HG02884 (cell line): ENCODE results near the gene RAB12.
"Not testable (repeated sequence)": the region's sequence is repeated elsewhere in the genome, so short reads cannot be mapped to it uniquely, and the experiment has no call there.

Experiments used
- ATAC-seq: cut with Tn5 transposase; IDR thresholded peaks from one replicate; pipeline ENCODE4 v1.9.1; 2021; ENCODE audit warnings: mild to moderate bottlenecking, moderate library complexity; ENCODE audit not compliant: unreplicated experiment

RAB12 gene

GRCh38 chr18:8643326-8643878 is 34.2 kb downstream of the RAB12 start:
- no peak for ATAC-seq

DNA sequence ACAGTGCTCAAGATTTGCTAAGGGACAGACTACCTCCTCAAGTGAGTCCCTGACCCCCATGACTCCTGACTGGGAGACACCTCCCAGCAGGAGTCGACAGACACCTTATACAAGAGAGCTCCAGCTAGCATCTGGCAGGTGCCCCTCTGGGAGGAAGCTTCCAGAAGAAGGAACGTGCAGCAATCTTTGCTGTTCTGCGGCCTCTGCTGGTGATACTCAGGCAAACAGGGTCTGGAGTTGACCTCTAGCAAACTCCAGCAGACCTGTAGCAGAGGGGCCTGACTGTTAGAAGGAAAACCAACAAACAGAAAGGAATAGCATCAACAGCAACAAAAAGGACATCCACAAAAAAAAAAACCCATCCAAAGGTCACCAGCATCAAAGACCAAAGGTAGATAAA is 38.1 kb downstream of the RAB12 start:
- not testable (repeated sequence) for ATAC-seq

DNA sequence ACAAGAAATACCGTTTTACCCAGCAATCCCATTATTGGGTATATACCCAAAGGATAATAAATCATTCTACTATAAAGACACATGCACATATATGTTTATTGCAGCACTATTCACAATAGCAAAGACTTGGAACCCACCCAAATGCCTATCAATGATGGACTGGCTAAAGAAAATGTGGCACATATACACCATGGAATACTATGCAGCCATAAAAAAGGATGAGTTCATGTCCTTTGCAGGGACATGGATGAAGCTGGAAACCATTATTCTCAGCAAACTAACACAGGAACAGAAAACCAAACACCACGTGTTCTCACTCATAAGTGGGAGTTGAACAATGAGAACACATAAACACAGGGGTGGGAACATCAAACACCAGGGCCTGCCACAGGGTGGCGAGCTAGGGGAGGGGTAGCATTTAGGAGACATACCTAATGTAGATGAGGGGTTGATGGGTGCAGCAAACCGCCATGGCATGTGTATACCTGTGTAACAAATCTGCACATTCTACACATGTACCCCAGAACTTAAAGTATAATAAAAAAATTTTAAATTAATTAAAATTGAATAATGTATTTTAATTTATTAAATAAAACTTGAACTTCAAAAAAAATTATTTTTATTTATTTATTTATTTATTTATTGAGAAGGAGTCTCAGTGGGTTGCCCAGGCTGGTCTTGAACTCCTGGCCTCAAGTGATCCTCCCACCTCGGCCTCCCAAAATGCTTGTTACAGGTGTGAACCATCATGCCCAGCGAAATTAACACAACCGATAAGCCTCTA is 42.4 kb downstream of the RAB12 start:
- not testable (repeated sequence) for ATAC-seq

GRCh38 chr18:8654503-8655451 is 45.5 kb downstream of the RAB12 start:
- ATAC-seq, result no peak

DNA sequence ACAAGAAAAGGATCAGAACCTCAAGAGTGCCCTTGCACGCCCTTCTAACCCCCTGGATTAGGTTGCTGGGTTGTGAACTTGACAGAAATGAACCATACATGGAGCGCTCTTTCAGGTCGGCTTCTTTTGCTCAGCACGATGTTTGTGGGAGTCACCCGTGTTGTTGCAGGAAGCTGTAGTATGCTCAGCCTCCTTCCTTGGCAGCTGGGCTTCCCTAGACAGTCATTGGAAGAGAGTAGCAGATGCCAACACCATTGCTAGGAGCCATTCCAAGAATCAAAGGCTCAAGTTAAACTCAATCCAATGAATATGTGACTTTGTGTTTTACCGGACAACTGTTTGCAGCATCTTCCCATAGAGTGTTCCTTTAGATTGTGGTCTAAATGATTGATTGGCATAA is 47.0 kb downstream of the RAB12 start:
- ATAC-seq, result no peak

DNA sequence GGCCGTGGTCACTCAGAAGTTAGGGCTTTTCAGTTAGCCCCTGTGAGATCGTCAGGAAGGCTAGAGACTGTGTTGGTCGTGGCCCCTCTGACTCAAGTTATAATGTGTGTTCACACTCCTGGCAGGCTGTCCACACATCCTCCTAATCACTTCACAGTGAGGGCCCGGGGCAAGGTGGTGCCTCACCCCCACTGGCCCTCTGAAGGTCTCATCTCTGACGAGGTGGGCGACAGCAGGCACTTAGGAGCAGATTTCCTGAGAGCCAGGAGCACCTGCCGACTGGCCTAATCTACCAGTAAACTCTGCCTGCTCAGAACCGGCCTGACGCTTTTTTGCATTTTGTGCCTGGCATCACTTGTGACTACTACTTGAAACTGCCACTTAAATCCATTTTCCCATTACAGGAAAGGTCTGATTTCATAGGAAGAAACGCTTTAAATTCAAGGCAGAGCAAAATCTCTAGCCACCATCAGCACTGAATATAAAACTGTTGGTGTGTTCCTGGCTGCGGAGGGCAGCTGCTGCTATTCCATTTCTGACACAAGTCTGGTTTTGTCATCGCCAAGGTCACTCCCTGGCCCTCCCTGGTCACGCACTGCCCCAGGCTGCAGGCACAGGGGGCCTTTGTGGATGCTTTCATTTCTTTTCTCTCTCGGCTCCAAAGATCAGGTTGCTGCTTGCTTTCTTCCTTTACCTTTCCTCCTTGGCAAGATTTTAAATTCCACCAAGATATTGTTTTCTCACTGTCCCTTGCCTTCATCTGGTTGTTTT is 48.0 kb downstream of the RAB12 start:
- no peak for ATAC-seq

DNA sequence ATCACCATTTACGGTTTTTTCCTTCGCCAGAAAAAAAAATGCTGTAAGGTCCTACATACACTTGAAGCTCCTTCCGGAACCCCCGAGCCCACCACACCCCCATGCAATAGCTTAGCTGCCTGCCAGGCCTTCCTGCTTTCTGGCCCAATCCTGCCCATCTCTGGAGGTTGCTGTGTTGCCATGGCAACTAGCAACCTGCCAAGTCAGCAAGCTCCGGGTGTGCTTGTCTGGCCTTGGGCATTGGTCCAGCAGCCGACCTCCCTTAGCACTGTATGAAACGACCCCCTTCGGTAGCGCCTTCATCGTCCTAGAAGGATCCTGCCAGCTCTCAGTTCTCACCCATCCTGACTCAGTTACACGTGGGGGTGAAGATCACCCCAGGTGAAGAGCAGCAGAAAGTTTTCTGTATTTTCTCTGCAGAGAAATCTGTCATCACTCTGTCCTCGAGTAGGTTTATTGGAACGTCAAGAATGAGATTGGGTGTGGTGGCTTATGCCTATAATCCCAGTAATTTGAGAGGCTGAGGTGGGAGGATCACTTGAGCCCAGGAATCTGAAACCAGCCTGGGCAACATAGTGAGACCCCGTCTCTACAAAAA is 48.7 kb downstream of the RAB12 start:
- ATAC-seq, result no peak

DNA sequence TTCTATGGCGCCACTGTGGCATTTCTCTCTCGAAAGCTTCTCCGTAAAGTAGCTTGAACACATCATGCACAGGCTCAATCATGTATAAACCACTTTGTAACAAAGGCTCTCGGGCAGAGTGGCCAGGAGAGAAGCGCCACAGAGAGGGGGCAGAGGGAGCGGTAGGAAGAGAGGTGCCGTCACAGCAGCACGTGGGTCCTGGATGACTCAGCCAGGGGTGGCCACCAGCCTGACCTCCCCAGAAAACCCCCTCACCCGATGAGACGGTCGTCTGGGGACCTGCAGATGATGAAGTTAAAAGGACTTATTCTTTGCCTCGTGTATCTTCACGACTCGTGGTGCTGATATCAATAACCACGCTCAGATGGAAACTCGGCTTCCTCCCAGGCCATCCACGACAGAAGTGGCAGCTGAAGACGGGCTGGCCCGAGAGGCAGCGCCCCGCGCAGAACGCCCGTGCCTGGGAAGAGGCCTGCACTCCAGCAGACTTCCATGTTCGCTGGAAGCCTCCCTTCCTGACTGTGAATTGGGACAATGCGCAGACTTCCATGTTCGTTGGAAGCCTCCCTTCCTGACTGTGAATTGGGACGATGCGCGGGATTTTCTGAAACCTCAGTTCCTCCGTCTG is 49.7 kb downstream of the RAB12 start:
- ATAC-seq, result no peak

DNA sequence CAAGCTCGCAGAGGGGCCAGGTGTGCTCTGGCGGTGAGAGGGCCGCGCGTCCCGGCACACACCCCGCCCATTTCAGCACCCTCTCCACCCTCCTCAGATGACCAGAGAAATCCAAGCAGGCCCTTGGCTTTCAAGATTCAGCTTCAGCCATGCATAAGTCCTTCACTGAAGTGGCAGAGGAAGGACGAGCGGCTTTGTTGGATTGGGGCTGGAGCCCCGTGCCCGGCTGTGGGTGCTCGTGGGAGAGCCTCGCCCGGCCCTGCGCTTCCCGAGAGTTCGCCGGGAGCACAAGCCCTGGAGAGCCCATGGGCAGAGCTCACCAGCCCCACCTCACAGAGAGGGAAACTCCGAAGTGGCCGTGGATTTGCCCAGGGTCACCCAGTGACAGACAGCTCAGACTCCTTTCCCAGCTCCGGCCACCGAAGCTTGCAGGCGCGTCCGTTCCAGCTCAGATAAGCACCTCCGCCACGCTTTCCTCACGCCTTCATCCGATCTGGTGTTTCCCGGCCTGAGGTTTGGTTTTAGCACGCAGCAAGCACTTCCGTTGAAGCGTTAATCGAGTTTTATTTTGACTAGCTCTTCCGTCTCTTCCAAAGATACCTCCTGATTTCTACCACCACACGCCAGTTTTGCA is 50.5 kb downstream of the RAB12 start:
- no peak for ATAC-seq

DNA sequence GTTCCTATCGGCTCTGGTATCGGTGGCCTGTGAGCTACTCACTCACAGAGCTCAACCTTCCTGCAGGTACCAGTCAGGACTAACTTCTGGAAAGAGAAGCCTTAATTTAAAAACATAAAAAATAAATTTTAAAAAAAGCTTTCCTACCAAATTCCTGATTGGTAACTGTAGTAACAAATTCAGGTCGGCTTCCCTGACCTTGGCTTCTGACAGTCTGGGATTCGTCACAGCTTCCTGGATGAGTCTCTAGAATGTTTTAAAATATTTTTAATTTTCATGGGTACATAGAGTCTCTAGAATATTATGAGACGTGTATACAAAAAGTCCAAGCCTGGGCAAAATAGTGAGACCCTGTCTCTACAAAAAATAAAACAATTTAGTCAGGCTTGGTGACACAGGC is 51.1 kb downstream of the RAB12 start:
- ATAC-seq, result no peak

DNA sequence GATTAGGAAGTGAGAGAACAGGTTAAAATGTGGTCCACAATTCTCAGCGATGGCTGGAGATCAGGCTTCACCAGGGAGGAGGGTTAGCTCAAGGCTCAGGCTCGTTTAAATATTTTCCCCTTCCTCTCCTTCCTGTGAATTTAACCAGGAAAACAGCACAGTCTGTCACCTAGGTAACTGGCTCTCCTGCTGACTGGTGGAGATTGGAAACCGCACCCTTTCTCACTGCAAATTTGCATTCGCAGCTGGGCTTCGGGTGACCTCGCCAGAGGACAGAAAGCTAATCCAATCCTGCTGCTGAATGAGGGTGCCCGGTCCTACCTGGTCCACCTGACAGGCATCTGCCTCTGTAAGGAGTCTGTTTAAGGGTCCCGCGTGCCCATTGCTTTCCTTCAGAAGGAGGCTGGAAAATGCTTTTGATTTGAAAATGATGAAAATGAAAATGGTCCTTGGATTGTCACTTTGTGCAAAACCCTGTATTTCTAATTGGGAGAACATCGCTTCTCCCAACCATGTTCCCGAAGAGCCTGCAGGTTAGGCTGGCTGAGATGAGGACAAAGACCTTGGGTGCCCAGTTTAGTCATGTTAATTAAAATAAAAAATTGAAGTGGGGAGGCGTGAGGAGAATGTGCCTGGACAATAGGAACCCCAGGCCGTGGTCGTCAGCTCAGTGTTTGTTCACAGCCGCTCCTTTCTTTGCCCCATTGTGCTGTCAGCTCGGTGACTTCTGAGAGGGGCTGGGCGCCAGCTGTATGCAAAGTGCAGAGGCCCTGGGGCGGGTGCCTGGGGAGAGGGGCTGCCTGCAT is 52.7 kb downstream of the RAB12 start:
- no peak for ATAC-seq

GRCh38 chr18:8662560-8663255 is 53.5 kb downstream of the RAB12 start:
- no peak for ATAC-seq

- ATAC-seq, result no peak
These were observed 58.6 kb downstream of the RAB12 start for GRCh38 chr18:8667846-8668245.

- ATAC-seq, result no peak
These were observed 59.1 kb downstream of the RAB12 start for GRCh38 chr18:8668381-8668780.

GRCh38 chr18:8669571-8669970 is 60.3 kb downstream of the RAB12 start:
- no peak for ATAC-seq

DNA sequence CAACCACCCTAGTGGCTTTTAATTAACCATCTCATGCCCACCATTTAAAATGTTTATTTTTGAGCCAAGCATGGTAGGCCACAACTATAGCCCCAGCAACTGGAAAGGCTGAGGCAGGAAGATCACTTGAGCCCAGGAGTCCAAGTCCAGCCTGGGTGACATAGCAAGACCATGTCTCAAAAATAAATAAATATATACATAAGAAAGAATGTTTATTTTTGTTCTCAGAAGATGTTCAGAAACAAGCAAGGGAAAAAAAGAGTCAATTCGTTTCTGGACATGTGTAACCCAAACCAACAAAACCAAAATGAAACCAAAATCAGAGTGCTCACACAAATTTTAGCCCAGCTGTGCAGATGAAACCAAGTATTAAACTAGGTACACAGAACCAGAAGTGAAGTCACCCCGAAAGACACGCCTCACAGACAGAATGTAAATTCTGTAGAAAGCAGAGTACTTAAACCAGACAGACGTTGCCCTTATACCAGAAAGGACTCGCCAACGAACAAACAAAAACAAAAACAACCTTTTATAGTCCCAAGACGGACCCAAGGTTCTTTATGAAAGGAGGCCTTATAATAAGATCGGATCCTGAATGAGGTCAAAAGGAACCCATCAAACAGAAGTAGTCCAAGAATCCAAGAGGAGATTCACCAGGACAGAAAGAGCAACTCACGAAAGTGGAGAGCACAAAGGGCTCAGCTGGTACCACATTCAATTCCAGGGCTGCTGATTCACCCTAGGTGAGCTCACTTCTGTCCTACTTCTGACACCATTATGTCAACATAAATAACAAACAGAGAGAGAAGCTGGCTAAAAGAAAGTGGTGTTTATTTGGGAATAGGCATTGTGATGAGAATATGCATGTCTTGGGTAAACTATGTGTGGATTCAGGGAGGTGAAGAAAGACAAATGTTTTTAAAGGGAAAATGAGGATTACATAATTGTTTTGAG is 64.3 kb downstream of the RAB12 start:
- ATAC-seq, result no peak

DNA sequence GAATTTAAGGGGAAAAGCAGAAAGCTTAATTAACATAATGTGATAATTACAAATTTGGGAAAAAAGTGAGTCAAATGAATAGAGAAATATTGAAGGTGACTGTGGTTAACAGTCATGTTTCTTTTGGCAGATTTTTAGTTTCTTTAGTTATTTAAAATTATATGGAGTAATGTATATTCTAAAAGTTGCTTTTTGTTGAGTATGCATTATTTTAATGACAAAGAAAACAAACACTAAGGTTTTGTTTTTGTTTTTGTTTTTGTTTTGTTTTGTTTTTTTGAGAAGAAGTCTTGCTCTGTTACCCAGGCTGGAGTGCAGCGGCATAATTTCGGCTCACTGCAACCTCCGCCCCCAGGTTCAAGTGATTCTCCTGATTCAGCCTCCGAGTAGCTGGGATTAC is 65.8 kb downstream of the RAB12 start:
- ATAC-seq, result no peak
